SU-DHL-6 (cell line): ENCODE data around the gene POLN.

ENCODE experiments used
- H2AFZ ChIP-seq: fragments of 200-600 bp; sonication (generic); 2 replicates; pipeline ENCODE4 v1.6.1; 2014; ENCODE audit warnings: low read depth, mild to moderate bottlenecking, moderate library complexity, mixed read lengths, antibody characterized with exemption, low read length; ENCODE audit not compliant: severe bottlenecking
- H3F3A ChIP-seq: fragments of 200-600 bp; shearing (Covaris generic); 2 replicates; pipeline ENCODE4 v1.6.0; 2016; ENCODE audit warnings: antibody characterized with exemption, mild to moderate bottlenecking; ENCODE audit not compliant: insufficient read depth
- H3K27ac ChIP-seq: fragments of 200-600 bp; sonication (generic); 2 replicates; pipeline ENCODE4 v1.5.1; 2016; ENCODE audit warnings: low read depth, mild to moderate bottlenecking, low read length, moderate library complexity, mixed read lengths
- H3K27me3 ChIP-seq: fragments of 200-600 bp; sonication (generic), shearing (Covaris generic); 2 replicates; pipeline ENCODE4 v1.6.0; 2014; ENCODE audit warnings: mild to moderate bottlenecking, low read length
- H3K36me3 ChIP-seq: fragments of 200-600 bp; sonication (generic); 2 replicates; pipeline ENCODE4 v1.6.1; 2014; ENCODE audit warnings: mild to moderate bottlenecking, low read length, mixed read lengths
- H3K4me2 ChIP-seq: fragments of 300-600, 200-600 bp; shearing (Covaris generic), sonication (generic); 2 replicates; pipeline ENCODE4 v1.6.0; 2014; ENCODE audit warnings: low read length, low read depth, mild to moderate bottlenecking; ENCODE audit not compliant: poor library complexity, severe bottlenecking
- H3K4me3 ChIP-seq: fragments of 200-600 bp; sonication (generic); 2 replicates; pipeline ENCODE4 v1.5.1; 2014; ENCODE audit warnings: antibody characterized with exemption, low read length, mild to moderate bottlenecking, mixed read lengths; ENCODE audit not compliant: insufficient read depth, poor library complexity, severe bottlenecking
- H3K79me2 ChIP-seq: fragments of 200-600 bp; sonication (generic); 2 replicates; pipeline ENCODE4 v1.6.1; 2014; ENCODE audit warnings: mild to moderate bottlenecking, low read length, moderate library complexity; ENCODE audit not compliant: insufficient read depth
- H3K9ac ChIP-seq: fragments of 200-600 bp; sonication (generic); 2 replicates; pipeline ENCODE4 v1.7.0; 2014; ENCODE audit warnings: mild to moderate bottlenecking, low read length
- H3K9me2 ChIP-seq: fragments of 200-600 bp; sonication (generic); replicated peaks from 2 replicates; pipeline ENCODE4 v1.6.1; 2014; ENCODE audit warnings: low read length; ENCODE audit not compliant: insufficient read depth
- H3K9me3 ChIP-seq: fragments of 200-600 bp; sonication (generic); 2 replicates; pipeline ENCODE4 v1.6.1; 2014; ENCODE audit warnings: low read length, mixed read lengths; ENCODE audit not compliant: insufficient read depth
- H4K20me1 ChIP-seq: fragments of 200-600 bp; sonication (generic); 2 replicates; pipeline ENCODE4 v1.6.1; 2014; ENCODE audit warnings: low read depth, mild to moderate bottlenecking, antibody characterized with exemption, low read length, moderate library complexity, mixed read lengths
- CTCF ChIP-seq: fragments of 200-600 bp; sonication (generic); IDR thresholded peaks from one replicate; pipeline ENCODE4 v1.5.1; 2017; ENCODE audit warnings: antibody characterized with exemption, mild to moderate bottlenecking, low read length, moderate library complexity; ENCODE audit not compliant: insufficient read depth, poor library complexity, severe bottlenecking
- EZH2phosphoT487 ChIP-seq: fragments of 200-600 bp; sonication (generic), shearing (Covaris generic); conservative IDR thresholded peaks from 2 replicates; pipeline ENCODE4 v1.6.1; 2018; ENCODE audit warnings: mild to moderate bottlenecking, antibody characterized with exemption, low read length, moderate library complexity, mixed read lengths

The POLN gene

GRCh38 chr4:2042947-2043395 is 198.9 kb downstream of the POLN start:
- no peaks in the 10 kb centered on the region; the same call in 1 of the 2 replicates for H4K20me1 ChIP-seq
- H3K4me2 ChIP-seq, result peak overlapping the region; percentile 75
- no peaks in the 10 kb centered on the region for H3K9me2 ChIP-seq
- H3K79me2 ChIP-seq, result no peaks in the 10 kb centered on the region
- no peak overlapping the region for H2AFZ ChIP-seq
- H3K36me3 ChIP-seq, result no peaks in the 10 kb centered on the region
- no peak overlapping the region for H3K27ac ChIP-seq
- H3K9me3 ChIP-seq, result no peaks in the 10 kb centered on the region
- no peaks in the 10 kb centered on the region for H3K27me3 ChIP-seq
- H3K4me3 ChIP-seq, result no peak overlapping the region
- no peaks in the 10 kb centered on the region for H3F3A ChIP-seq
- TF ChIP-seq EZH2phosphoT487, result no peak
- H3K9ac ChIP-seq, result no peak overlapping the region

- H3K9ac ChIP-seq, result peak overlapping the region; percentile 35
- H2AFZ ChIP-seq, result no peak overlapping the region
- peak overlapping the region; percentile 75 for H3K4me2 ChIP-seq
- no peaks in the 10 kb centered on the region for H3K9me3 ChIP-seq
- no peak for TF ChIP-seq EZH2phosphoT487
- no peak for TF ChIP-seq CTCF
- H4K20me1 ChIP-seq, result no peaks in the 10 kb centered on the region; the same call in 1 of the 2 replicates
- H3K27ac ChIP-seq, result no peak overlapping the region
- H3K4me3 ChIP-seq, result peak overlapping the region; percentile 60
- no peaks in the 10 kb centered on the region for H3K79me2 ChIP-seq
- H3K27me3 ChIP-seq, result no peaks in the 10 kb centered on the region
- H3F3A ChIP-seq, result no peaks in the 10 kb centered on the region
- H3K36me3 ChIP-seq, result no peaks in the 10 kb centered on the region
- no peaks in the 10 kb centered on the region for H3K9me2 ChIP-seq
Measured at GRCh38 chr4:2042204-2042946, 199.5 kb downstream of the POLN start.

- no peaks in the 10 kb centered on the region for H3K9me2 ChIP-seq
- H3K9ac ChIP-seq, result peak overlapping the region; percentile 35
- H3K27ac ChIP-seq, result no peak overlapping the region
- no peak for TF ChIP-seq CTCF
- no peak for TF ChIP-seq EZH2phosphoT487
- peak overlapping the region; percentile 60 for H3K4me3 ChIP-seq
- no peaks in the 10 kb centered on the region; the same call in 1 of the 2 replicates for H4K20me1 ChIP-seq
- no peaks in the 10 kb centered on the region for H3K9me3 ChIP-seq
- no peaks in the 10 kb centered on the region for H3F3A ChIP-seq
- peak overlapping the region; percentile 87 for H2AFZ ChIP-seq
- peak overlapping the region; percentile 75 for H3K4me2 ChIP-seq
- no peaks in the 10 kb centered on the region for H3K36me3 ChIP-seq
- no peaks in the 10 kb centered on the region for H3K79me2 ChIP-seq
- no peaks in the 10 kb centered on the region for H3K27me3 ChIP-seq
Measured at GRCh38 chr4:2041239-2042130, 200.4 kb downstream of the POLN start.
